Psoas muscle (tissue), 8 donors: ENCODE results near the gene SETD3. TPM values are rescaled to one million over a fixed set of nuclear protein-coding genes. Genes with fewer than 3 reads are reported as not detected.

Experiments used
- ATAC-seq, 4 donors: fragments of 200-7000 bp; cut with Tn5 transposase; one replicate each; pipeline ENCODE4 v1.9.1; 2020; ENCODE audit warnings: moderate library complexity in 3 of 4, mild to moderate bottlenecking in 2 of 4
- DNase-seq, 2 donors: peaks; one replicate each; pipeline ENCODE4 v3.0.0-alpha.2; 2020
- H3K27ac ChIP-seq: fragments of 200-600 bp; one replicate; pipeline ENCODE4 v1.8.0; 2022
- H3K27me3 ChIP-seq, 3 donors: fragments of 200-600 bp in 1 of 3; one replicate each; pipeline versions ENCODE4 v1.6.1 to v1.8.0; 2013 to 2022; ENCODE audit warnings: low read length in 2 of 3, mild to moderate bottlenecking in 2 of 3, moderate library complexity in 1 of 3; ENCODE audit not compliant: insufficient read depth in 3 of 3
- H3K36me3 ChIP-seq, 2 donors: fragments of 200-600 bp in 1 of 2; one replicate each; pipeline versions ENCODE4 v1.6.1 to v1.8.0; 2013 to 2022; ENCODE audit warnings: low read depth in 1 of 2, mild to moderate bottlenecking in 1 of 2, moderate library complexity in 1 of 2; ENCODE audit not compliant: insufficient read depth in 1 of 2
- H3K4me1 ChIP-seq: fragments of 200-600 bp; one replicate; pipeline ENCODE4 v1.8.0; 2022
- H3K4me3 ChIP-seq: fragments of 200-600 bp; one replicate; pipeline ENCODE4 v1.8.0; 2022; ENCODE audit warnings: mild to moderate bottlenecking
- H3K9me3 ChIP-seq: fragments of 200-600 bp; one replicate; pipeline ENCODE4 v1.8.0; 2022
- CTCF ChIP-seq: fragments of 200-600 bp; IDR thresholded peaks from one replicate; pipeline ENCODE4 v1.8.0; 2022; ENCODE audit warnings: antibody characterized with exemption
- WGBS, 3 donors: extraction: QIAGEN DNeasy Blood & Tissue Kit; methylation state at CpG; one replicate each; pipeline versions ENCODE4 v1.1.6 to v1.1.7; 2013; 5-methylcytosine and 5-hydroxymethylcytosine counted together
- intact Hi-C, 2 donors: fragments of 100-400 bp; cut with DNase I; formaldehyde crosslinking; loops; one replicate each; pipeline versions ENCODE4 v1.11.0 to v1.14.2; 2022
- polyA plus RNA-seq, 3 donors: library from polyadenylated mRNA; stranded (reverse); fragments of 200-250 nt; gene quantifications; one replicate each; pipeline ENCODE4 v1.2.3, GENCODE V29; 2013
- total RNA-seq, 4 donors: library from RNA; stranded (reverse); fragmentation: NEBNext Ultra II Directional in 2 of 4; extraction: Animal tissue kit (Norgen Biotek cat#: 25700) in 2 of 4; gene quantifications; one replicate each; pipeline versions ENCODE4 v1.2.1 to v1.2.4, GENCODE V29; 2021 to 2023
- donor health status: healthy with polysubstance abuse.
- donor health status: DM: no; HTN: no; CAD: no; lungs with moderate emphysema.
- donor health status: Bipolar disorder and iron deficiency.
- donor health status: healthy.
- donor health status: DM: yes; HTN: yes; CAD: no.
- donor health status: DM: no; HTN: no; CAD: no.
- donor health status: DM: no; HTN: no; CAD: no.
- donor health status: DM: yes; HTN: yes; CAD: no.

Gene SETD3
- total and polyA plus RNA-seq, 7 donors = 84.0 to 177 (median 123) TPM

GRCh38 chr14:99476864-99477263 lies 3.8 kb downstream of the SETD3 start:
- no peak for TF ChIP-seq CTCF
- peaks cover 62% of the 10 kb centered on the region for H3K4me1 ChIP-seq
- no peaks in the 10 kb centered on the region for H3K36me3 ChIP-seq
- H3K9me3 ChIP-seq = no peaks in the 10 kb centered on the region
- ATAC-seq = no peak
- 58 to 73% (median 66%) methylated on average over 1 of the region's 1 CpG for WGBS, 3 donors
- DNase-seq = no peak
- intact Hi-C loops = no loop called here
- no peak overlapping the region for H3K27ac ChIP-seq
- no peak overlapping the region for H3K4me3 ChIP-seq
- H3K27me3 ChIP-seq = no peaks in the 10 kb centered on the region

- Histone ChIP-seq H3K4me3 (no peak overlapping the region), H3K27me3 (no peaks in the 10 kb centered on the region), H3K4me1 (peaks cover 69% of the 10 kb centered on the region), H3K9me3 (no peaks in the 10 kb centered on the region), H3K36me3 (no peaks in the 10 kb centered on the region), H3K27ac (no peak overlapping the region)
- no peak for DNase-seq
- 62 to 84% (median 65%) methylated on average over 2 of the region's 2 CpGs for WGBS, 3 donors
- intact Hi-C loops = no loop called here
- no peak for ATAC-seq
- TF ChIP-seq CTCF = no peak
Measured at GRCh38 chr14:99475660-99476059, 5.0 kb downstream of the SETD3 start.

GRCh38 chr14:99475179-99475578 lies 5.5 kb downstream of the SETD3 start:
- ATAC-seq = peak in 2 of 4 donors; percentile 30 to 45
- H3K27me3 ChIP-seq = no peaks in the 10 kb centered on the region
- no peak overlapping the region for H3K27ac ChIP-seq
- DNase-seq = no peak
- H3K4me1 ChIP-seq = peaks cover 69% of the 10 kb centered on the region
- H3K9me3 ChIP-seq = no peaks in the 10 kb centered on the region
- H3K36me3 ChIP-seq = no peaks in the 10 kb centered on the region
- WGBS, 3 donors = 38 to 69% (median 48%) methylated on average over 9 of the region's 9 CpGs
- no peak for TF ChIP-seq CTCF
- H3K4me3 ChIP-seq = no peak overlapping the region
- intact Hi-C loops = no loop called here

- no peak for TF ChIP-seq CTCF
- Histone ChIP-seq H3K27me3 (no peaks in the 10 kb centered on the region), H3K27ac (no peak overlapping the region), H3K36me3 (no peaks in the 10 kb centered on the region), H3K4me1 (peaks cover 79% of the 10 kb centered on the region), H3K4me3 (no peak overlapping the region), H3K9me3 (no peaks in the 10 kb centered on the region)
- intact Hi-C loops = no loop called here
- no peak for ATAC-seq
- no peak for DNase-seq
- WGBS, 3 donors = 51 to 77% (median 59%) methylated on average over 3 of the region's 3 CpGs
Measured at GRCh38 chr14:99473458-99473857, 7.2 kb downstream of the SETD3 start.

GRCh38 chr14:99472937-99473336 lies 7.7 kb downstream of the SETD3 start:
- peak in 3 of 4 donors; percentile 25 to 53 (median 41) for ATAC-seq
- 54 to 71% (median 59%) methylated on average over 4 of the region's 4 CpGs for WGBS, 3 donors

More at GRCh38 chr14:99472937-99473336, 7.7 kb downstream of the SETD3 start:
- Histone ChIP-seq H3K27ac (no peak overlapping the region), H3K27me3 (no peaks in the 10 kb centered on the region), H3K9me3 (no peaks in the 10 kb centered on the region), H3K4me1 (peaks cover 79% of the 10 kb centered on the region), H3K36me3 (no peaks in the 10 kb centered on the region), H3K4me3 (no peak overlapping the region)
- intact Hi-C loops = no loop called here
- no peak for TF ChIP-seq CTCF
- DNase-seq = no peak
